ENCODE data around the gene RCOR2. TPM values are rescaled to one million over a fixed set of nuclear protein-coding genes. Genes with fewer than 3 reads are reported as not detected.

RCOR2 gene
- polyA plus RNA-seq, 1 donor from 2014 or later, result 41.5 TPM

- H3K27me3 ChIP-seq (ENCODE audit: insufficient read depth, low read depth, low read length), result no peaks in the 10 kb centered on the region
- H3F3A ChIP-seq (ENCODE audit: insufficient read depth, low read length, poor library complexity, severe bottlenecking), result no peaks in the 10 kb centered on the region
- H4K20me1 ChIP-seq (ENCODE audit: insufficient read depth), result no peaks in the 10 kb centered on the region
- H3K9me3 ChIP-seq (ENCODE audit: low read length), result no peaks in the 10 kb centered on the region
- H3K36me3 ChIP-seq (ENCODE audit: insufficient read depth, low read length), result no peaks in the 10 kb centered on the region
- H3K9me2 ChIP-seq (ENCODE audit: insufficient read depth, low read length), result no peaks in the 10 kb centered on the region
- no peak overlapping the region for H2AFZ ChIP-seq (ENCODE audit: low read depth, low read length)
- H3K79me2 ChIP-seq (replicated peaks; ENCODE audit: insufficient read depth, low read length), result peaks cover 6% of the 10 kb centered on the region
- H3K9ac ChIP-seq (ENCODE audit: low read length), result no peak overlapping the region
- H3K4me3 ChIP-seq (ENCODE audit: low read length), result no peak overlapping the region
- no peak overlapping the region for H3K4me2 ChIP-seq (ENCODE audit: low read length)
- no peak overlapping the region for H3K27ac ChIP-seq (ENCODE audit: low read length)
- TF ChIP-seq TAF1 (IDR thresholded peaks at IDR 0.05; ENCODE audit: low read depth) (no peak), POLR2AphosphoS5 (IDR thresholded peaks at IDR 0.05) (peak; percentile 7), EZH2 (IDR thresholded peaks at IDR 0.05; ENCODE audit: borderline replicate concordance, insufficient read depth, low read length, poor library complexity, severe bottlenecking) (no peak), REST (IDR thresholded peaks at IDR 0.05; ENCODE audit: borderline replicate concordance) (no peak)
These were observed 9.0 kb downstream of the RCOR2 start for GRCh38 chr11:63907808-63908530.

GRCh38 chr11:63907063-63907462 lies 9.9 kb downstream of the RCOR2 start:
- Histone ChIP-seq H3K9me2 (ENCODE audit: insufficient read depth, low read length) (no peaks in the 10 kb centered on the region), H3K27ac (ENCODE audit: low read length) (no peak overlapping the region), H4K20me1 (ENCODE audit: insufficient read depth) (no peaks in the 10 kb centered on the region), H3K36me3 (ENCODE audit: insufficient read depth, low read length) (no peaks in the 10 kb centered on the region), H3F3A (ENCODE audit: insufficient read depth, low read length, poor library complexity, severe bottlenecking) (no peaks in the 10 kb centered on the region), H3K9me3 (ENCODE audit: low read length) (no peaks in the 10 kb centered on the region), H3K27me3 (ENCODE audit: insufficient read depth, low read depth, low read length) (no peaks in the 10 kb centered on the region), H3K4me3 (ENCODE audit: low read length) (no peak overlapping the region), H3K79me2 (replicated peaks; ENCODE audit: insufficient read depth, low read length) (no peaks in the 10 kb centered on the region), H3K4me2 (ENCODE audit: low read length) (no peak overlapping the region), H2AFZ (ENCODE audit: low read depth, low read length) (no peak overlapping the region), H3K9ac (ENCODE audit: low read length) (no peak overlapping the region)
- TF ChIP-seq EZH2 (IDR thresholded peaks at IDR 0.05; ENCODE audit: borderline replicate concordance, insufficient read depth, low read length, poor library complexity, severe bottlenecking) (no peak), POLR2AphosphoS5 (IDR thresholded peaks at IDR 0.05) (no peak), CTCF (IDR thresholded peaks at IDR 0.05; ENCODE audit: poor library complexity, severe bottlenecking) (no peak), SMC3 (conservative IDR thresholded peaks at IDR 0.05; ENCODE audit: poor library complexity) (no peak), REST (IDR thresholded peaks at IDR 0.05; ENCODE audit: borderline replicate concordance) (no peak), TAF1 (IDR thresholded peaks at IDR 0.05; ENCODE audit: low read depth) (no peak), RAD21 (conservative IDR thresholded peaks at IDR 0.05) (no peak), EP300 (conservative IDR thresholded peaks at IDR 0.05; ENCODE audit: poor library complexity, severe bottlenecking) (no peak), MXI1 (conservative IDR thresholded peaks at IDR 0.05; ENCODE audit: poor library complexity, severe bottlenecking) (no peak)

All from neural cell (in vitro differentiated cells).